Ishikawa (cell line): Measurements from ENCODE around the gene DPP8.

ENCODE experiments used
- EP300 ChIP-seq: IDR thresholded peaks from 2 replicates; pipeline ENCODE4 v1.6.1; 2012; ENCODE audit warnings: borderline replicate concordance
- TF ChIP-seq, protein P1 (sequence below): IDR thresholded peaks from 2 replicates; pipeline ENCODE4 v1.6.1; 2012; ENCODE audit warnings: low read depth, mild to moderate bottlenecking

DNA sequence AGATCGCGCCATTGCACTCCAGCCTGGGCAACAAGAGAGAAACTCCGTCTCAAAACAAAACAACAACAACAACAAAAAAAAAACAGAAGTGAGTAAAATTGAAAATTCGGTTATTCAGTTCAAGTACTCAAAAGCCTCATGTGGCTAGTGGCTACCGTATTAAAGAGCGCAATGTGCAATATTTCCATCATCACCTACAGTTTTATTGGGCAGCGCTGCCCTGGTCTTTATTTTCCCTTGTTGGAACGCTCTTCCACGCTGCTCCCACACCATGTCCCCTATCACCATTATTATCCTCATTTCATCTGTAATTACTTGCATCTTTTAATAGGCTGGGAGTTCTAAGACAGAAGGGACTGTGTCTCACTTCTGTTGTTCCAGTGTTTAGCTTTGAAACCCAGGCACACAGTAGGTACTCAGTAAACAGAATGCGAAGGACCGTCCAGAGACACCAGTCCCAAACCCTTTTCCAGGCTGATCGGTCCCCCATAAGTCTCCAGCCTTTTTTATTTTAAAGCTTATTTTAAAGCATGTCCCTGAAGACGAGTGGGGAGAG lies 12.4 kb upstream of the DPP8 start:
- TF ChIP-seq EP300: no peak
- TF ChIP-seq, protein P1, sequence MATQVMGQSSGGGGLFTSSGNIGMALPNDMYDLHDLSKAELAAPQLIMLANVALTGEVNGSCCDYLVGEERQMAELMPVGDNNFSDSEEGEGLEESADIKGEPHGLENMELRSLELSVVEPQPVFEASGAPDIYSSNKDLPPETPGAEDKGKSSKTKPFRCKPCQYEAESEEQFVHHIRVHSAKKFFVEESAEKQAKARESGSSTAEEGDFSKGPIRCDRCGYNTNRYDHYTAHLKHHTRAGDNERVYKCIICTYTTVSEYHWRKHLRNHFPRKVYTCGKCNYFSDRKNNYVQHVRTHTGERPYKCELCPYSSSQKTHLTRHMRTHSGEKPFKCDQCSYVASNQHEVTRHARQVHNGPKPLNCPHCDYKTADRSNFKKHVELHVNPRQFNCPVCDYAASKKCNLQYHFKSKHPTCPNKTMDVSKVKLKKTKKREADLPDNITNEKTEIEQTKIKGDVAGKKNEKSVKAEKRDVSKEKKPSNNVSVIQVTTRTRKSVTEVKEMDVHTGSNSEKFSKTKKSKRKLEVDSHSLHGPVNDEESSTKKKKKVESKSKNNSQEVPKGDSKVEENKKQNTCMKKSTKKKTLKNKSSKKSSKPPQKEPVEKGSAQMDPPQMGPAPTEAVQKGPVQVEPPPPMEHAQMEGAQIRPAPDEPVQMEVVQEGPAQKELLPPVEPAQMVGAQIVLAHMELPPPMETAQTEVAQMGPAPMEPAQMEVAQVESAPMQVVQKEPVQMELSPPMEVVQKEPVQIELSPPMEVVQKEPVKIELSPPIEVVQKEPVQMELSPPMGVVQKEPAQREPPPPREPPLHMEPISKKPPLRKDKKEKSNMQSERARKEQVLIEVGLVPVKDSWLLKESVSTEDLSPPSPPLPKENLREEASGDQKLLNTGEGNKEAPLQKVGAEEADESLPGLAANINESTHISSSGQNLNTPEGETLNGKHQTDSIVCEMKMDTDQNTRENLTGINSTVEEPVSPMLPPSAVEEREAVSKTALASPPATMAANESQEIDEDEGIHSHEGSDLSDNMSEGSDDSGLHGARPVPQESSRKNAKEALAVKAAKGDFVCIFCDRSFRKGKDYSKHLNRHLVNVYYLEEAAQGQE: no peak
